AG04450 (cell line): Measurements from ENCODE around the gene UVRAG. TPM values are rescaled to one million over a fixed set of nuclear protein-coding genes. Genes with fewer than 3 reads are reported as not detected.

Experiments used
- CTCF ChIA-PET: fragments of 300-600, 350-600 bp; formaldehyde crosslinking; extraction: SDS; loops from one replicate; lab custom pipeline; 2022; ENCODE audit warnings: antibody characterized with exemption, inconsistent platforms; lab: Charles Lee
- POLR2A ChIA-PET: fragments of 350-600 bp; formaldehyde crosslinking; extraction: SDS; loops from one replicate; lab custom pipeline; 2021; ENCODE audit warnings: antibody characterized with exemption, inconsistent platforms; lab: Yijun Ruan, JAX
- DNase-seq: peaks from one replicate; pipeline ENCODE4 v3.0.0-alpha.2; 2011; ENCODE audit warnings: low read depth, low spot score
- H3K27ac ChIP-seq: one replicate; pipeline ENCODE4 v1.5.1; 2012; ENCODE audit warnings: low read depth, low read length, control low read depth
- H3K27me3 ChIP-seq: one replicate; pipeline ENCODE4 v1.6.0; 2012; ENCODE audit warnings: low read length; ENCODE audit not compliant: control insufficient read depth, insufficient read depth
- H3K4me3 ChIP-seq: 2 replicates; pipeline ENCODE4 v1.5.1; 2011; ENCODE audit warnings: mild to moderate bottlenecking, low read depth, low read length, control low read depth
- H3K9me3 ChIP-seq: 2 replicates; pipeline ENCODE4 v1.5.1; 2012; ENCODE audit warnings: low read length; ENCODE audit not compliant: control insufficient read depth, insufficient read depth
- CTCF ChIP-seq: IDR thresholded peaks from 2 replicates; pipeline ENCODE4 v1.5.1; 2011; ENCODE audit warnings: low read depth, low read length, control low read depth, inconsistent platforms
- polyA plus RNA-seq: library from polyadenylated mRNA; depleted of rRNA; stranded (reverse); fragments of >200 nt; gene quantifications from 2 replicates; pipeline ENCODE4 v1.2.3, GENCODE V29; 2011

The UVRAG gene
- polyA plus RNA-seq, 1 experiment, result 11.6 TPM

- Histone ChIP-seq H3K4me3 (no peak overlapping the region), H3K27me3 (no peaks in the 10 kb centered on the region), H3K9me3 (no peaks in the 10 kb centered on the region), H3K27ac (no peak overlapping the region)
- POLR2A ChIA-PET, result interaction anchor here (0.9 kb wide), 1 partner anchor 15 kb away, joined by 3 read pairs; no protein-coding TSS in a partner anchor
- CTCF ChIA-PET, result interaction anchor here (1.2 kb wide), 1 partner anchor 322 kb away, joined by 3 read pairs; no protein-coding TSS in a partner anchor
- no peak for DNase-seq
- TF ChIP-seq CTCF, result no peak
Measured at GRCh38 chr11:76124905-76125770, 310.1 kb downstream of the UVRAG start.

GRCh38 chr11:76129729-76130128, 314.7 kb downstream of the UVRAG start:
- H3K4me3 ChIP-seq, result no peak overlapping the region
- H3K27ac ChIP-seq, result no peak overlapping the region
- no peaks in the 10 kb centered on the region for H3K27me3 ChIP-seq
- H3K9me3 ChIP-seq, result no peaks in the 10 kb centered on the region
- CTCF ChIA-PET, result interaction anchor here (2.4 kb wide), 1 partner anchor 23 kb away, joined by 15 read pairs; no protein-coding TSS in a partner anchor
- TF ChIP-seq CTCF, result no peak
- POLR2A ChIA-PET, result no interaction called here
- DNase-seq, result no peak

- H3K27me3 ChIP-seq, result no peaks in the 10 kb centered on the region
- POLR2A ChIA-PET, result no interaction called here
- TF ChIP-seq CTCF, result no peak
- H3K27ac ChIP-seq, result no peak overlapping the region
- H3K9me3 ChIP-seq, result no peaks in the 10 kb centered on the region
- no peak overlapping the region for H3K4me3 ChIP-seq
- CTCF ChIA-PET, result interaction anchor here (3.1 kb wide), 1 partner anchor 21 kb away, joined by 23 read pairs; no protein-coding TSS in a partner anchor
- no peak for DNase-seq
Measured at GRCh38 chr11:76131142-76131541, 316.1 kb downstream of the UVRAG start.

GRCh38 chr11:76131671-76132631, 316.9 kb downstream of the UVRAG start:
- ChIA-PET CTCF (interaction anchor here (3.1 kb wide), 1 partner anchor 20 kb away, joined by 23 read pairs; no protein-coding TSS in a partner anchor), POLR2A (no interaction called here)
- H3K9me3 ChIP-seq, result no peaks in the 10 kb centered on the region
- no peak for DNase-seq
- H3K27me3 ChIP-seq, result no peaks in the 10 kb centered on the region
- H3K4me3 ChIP-seq, result no peak overlapping the region
- no peak for TF ChIP-seq CTCF
- H3K27ac ChIP-seq, result no peak overlapping the region
